MG63 (cell line): ENCODE data around the gene KIAA1328. TPM values are rescaled to one million over a fixed set of nuclear protein-coding genes. Genes with fewer than 3 reads are reported as not detected.

Source experiments
- DNase-seq: peaks from one replicate; pipeline ENCODE4 v3.0.0-alpha.2; 2020
- H3K27me3 ChIP-seq: fragments of 250-450 bp; sonication (Bioruptor Pico); 2 replicates; pipeline ENCODE4 v1.5.1; 2020; ENCODE audit warnings: mild to moderate bottlenecking, moderate library complexity
- H3K36me3 ChIP-seq: fragments of 250-450 bp; sonication (Bioruptor Pico); 2 replicates; pipeline ENCODE4 v1.5.1; 2020; ENCODE audit warnings: mild to moderate bottlenecking, moderate library complexity
- H3K4me3 ChIP-seq: fragments of 250-450 bp; sonication (Bioruptor Pico); 2 replicates; pipeline ENCODE4 v1.5.1; 2020; ENCODE audit warnings: mild to moderate bottlenecking, moderate library complexity
- H3K9me3 ChIP-seq: fragments of 250-450 bp; sonication (Bioruptor Pico); 2 replicates; pipeline ENCODE4 v1.5.1; 2020; ENCODE audit warnings: mild to moderate bottlenecking, moderate library complexity
- total RNA-seq: library from RNA; depleted of rRNA; stranded (reverse); fragments of >200 nt; shearing (Covaris generic); gene quantifications from 2 replicates; pipeline ENCODE4 v1.2.3, GENCODE V29; 2014; ENCODE audit warnings: low replicate concordance

The KIAA1328 gene
- total RNA-seq, 1 experiment from 2014 or later: 2.4 TPM

DNA sequence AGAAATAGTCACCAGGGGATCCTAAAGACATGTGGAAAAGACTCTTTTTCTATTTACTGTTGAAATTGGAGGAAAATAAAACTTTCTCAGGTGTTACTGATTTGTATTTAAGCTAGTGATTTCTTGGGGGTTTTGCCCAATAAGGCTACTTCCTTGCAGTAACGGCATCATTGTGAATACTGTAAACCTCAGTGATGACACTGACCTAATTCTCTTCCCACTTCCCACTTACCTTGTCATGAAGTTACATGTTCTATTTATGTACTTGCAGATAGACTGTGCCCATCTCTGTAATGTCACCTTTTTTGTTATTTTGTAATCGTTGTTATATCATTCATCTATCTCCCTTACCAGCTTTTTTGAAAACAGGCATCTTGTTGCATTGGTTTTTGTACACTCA is 134.5 kb downstream of the KIAA1328 start:
- H3K36me3 ChIP-seq: no peaks in the 10 kb centered on the region
- H3K4me3 ChIP-seq: no peak overlapping the region
- H3K9me3 ChIP-seq: 0 out of 2 replicates have a peak, but pooled peaks cover 2% of the 10 kb centered on the region
- DNase-seq: no peak
- no peaks in the 10 kb centered on the region for H3K27me3 ChIP-seq

DNA sequence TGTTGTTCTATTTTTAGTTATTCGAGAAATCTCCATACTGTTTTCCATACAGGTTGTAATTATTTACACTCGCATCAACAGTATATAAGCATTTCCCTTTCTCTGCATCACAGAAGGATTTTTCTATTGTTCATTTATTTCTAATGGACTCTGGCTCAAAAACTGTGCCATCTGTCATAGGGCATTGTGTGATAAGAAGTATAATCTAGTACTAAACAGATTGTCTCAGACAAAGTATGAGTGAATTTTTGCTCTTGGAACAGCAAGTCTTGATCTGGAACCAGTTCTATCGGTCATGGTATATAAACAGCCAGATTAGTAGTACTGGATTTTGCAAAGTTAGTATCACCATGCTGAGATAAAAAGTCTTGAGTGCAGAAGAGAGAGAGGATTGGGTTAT is 145.8 kb downstream of the KIAA1328 start:
- DNase-seq: no peak
- Histone ChIP-seq H3K36me3 (no peaks in the 10 kb centered on the region), H3K9me3 (no peaks in the 10 kb centered on the region), H3K4me3 (no peak overlapping the region), H3K27me3 (no peaks in the 10 kb centered on the region)

DNA sequence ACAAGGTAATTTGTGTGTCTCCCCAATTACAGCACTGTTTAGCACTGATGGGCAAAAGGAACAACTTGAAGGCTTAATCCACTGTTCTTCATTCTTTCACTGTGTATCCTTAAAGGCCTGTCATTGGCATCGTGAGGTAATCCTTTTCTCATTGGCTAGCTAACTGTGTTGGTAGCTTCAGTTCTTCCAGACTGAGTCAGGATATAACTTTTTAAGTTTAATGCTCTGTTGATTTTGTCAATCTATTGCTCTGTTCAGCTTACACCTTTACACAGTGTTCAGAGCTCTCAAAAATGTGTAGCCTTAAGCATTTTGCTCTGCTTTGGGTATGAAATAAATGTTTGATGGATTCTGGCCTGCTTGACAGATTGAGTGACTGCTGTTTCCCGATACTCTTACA is 148.2 kb downstream of the KIAA1328 start:
- Histone ChIP-seq H3K27me3 (no peaks in the 10 kb centered on the region), H3K36me3 (no peaks in the 10 kb centered on the region), H3K9me3 (no peaks in the 10 kb centered on the region), H3K4me3 (no peak overlapping the region)
- no peak for DNase-seq

DNA sequence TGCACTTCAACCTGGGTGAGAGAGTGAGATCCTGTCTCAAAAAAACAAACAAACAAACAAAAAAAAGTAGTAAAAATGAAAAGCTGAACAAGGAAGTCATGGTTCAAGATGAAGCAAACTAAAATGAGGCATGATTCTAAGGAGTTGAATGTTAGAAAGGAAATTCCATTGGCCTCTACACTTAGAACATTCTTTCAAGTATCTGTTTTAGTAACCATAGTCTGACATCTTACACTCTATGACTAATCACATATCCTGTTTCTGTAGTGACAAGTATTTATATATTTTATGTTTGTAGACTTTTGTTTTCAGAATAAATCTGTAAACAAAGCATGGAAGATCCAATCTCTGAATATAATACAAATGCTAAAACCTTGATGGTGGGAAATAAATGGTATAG is 164.1 kb downstream of the KIAA1328 start:
- H3K27me3 ChIP-seq: no peaks in the 10 kb centered on the region
- H3K9me3 ChIP-seq: no peaks in the 10 kb centered on the region
- H3K36me3 ChIP-seq: no peaks in the 10 kb centered on the region
- no peak for DNase-seq
- no peak overlapping the region for H3K4me3 ChIP-seq

DNA sequence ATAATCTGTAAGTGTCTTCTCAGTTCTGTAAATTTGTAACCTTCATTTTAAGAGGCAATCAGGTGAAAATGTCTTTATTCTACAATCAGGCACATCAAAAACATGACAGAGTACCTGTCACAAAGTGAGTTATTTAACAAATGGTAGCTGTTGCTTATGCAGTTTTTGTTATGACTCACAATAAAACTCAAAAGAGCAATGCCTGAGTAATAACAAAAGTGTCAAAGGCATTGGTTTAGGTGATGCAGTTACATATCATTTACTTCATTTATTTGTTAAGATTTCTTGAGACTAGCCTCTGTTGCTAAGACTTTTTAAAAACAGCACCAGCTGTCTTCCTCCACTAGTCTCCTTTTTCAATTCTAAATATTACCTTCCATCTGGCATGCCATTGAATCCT is 177.8 kb downstream of the KIAA1328 start:
- Histone ChIP-seq H3K36me3 (no peaks in the 10 kb centered on the region), H3K4me3 (no peak overlapping the region), H3K9me3 (no peaks in the 10 kb centered on the region), H3K27me3 (no peaks in the 10 kb centered on the region)
- DNase-seq: no peak

DNA sequence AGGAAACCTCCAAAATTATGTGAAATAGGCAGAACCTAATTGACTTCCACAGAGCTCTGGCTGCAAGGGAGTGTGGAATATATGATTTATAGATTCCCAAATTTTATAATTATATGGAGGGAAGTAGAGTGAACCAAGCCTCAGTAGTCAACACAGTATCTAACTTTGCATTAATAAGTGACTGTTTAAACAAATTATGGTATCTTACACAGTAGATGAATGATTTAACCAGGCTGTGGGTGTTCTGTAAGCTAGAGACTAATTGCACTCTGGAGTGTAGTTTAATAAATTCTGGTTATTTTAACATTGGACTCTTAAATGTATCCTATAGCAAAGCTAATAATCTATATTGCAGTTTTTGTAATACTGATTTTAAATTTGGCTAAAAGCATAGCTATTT is 183.5 kb downstream of the KIAA1328 start:
- DNase-seq: no peak
- no peaks in the 10 kb centered on the region for H3K36me3 ChIP-seq

DNA sequence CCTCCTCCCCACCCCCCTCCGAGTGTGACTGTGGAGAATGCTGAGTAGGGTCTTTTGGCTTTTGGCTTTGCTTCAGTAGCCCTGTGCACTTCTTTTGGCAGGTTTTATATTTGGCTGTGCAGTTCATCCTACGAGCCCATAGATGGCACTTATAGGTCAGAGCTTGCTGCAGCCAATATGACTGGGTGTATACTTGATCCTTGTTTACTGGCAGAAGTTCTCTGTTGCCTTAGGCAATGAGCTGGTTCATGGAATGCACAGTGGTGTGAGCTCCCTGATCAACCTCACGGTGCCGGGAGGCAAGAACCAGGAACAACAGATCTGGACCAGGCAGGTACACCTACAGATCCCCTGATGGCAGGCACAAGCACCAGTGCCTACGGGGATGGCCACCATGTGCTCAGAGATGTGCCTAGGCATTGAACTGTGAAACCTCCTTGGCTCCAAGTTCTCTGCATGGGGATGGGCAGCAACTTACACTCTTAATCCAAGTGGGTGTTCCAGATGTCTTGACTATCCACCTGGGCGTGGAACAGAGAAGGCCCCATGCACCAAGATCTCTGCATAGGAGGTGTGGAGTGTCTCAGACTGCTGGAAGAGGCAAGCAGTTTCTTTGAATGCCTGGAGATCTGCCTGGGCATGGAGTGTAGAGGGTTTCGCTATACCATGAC is 190.4 kb downstream of the KIAA1328 start:
- no peaks in the 10 kb centered on the region for H3K27me3 ChIP-seq
- H3K9me3 ChIP-seq: no peaks in the 10 kb centered on the region
- H3K36me3 ChIP-seq: no peaks in the 10 kb centered on the region
- DNase-seq: peak; percentile 1
- no peak overlapping the region for H3K4me3 ChIP-seq

More for the DNA sequence above, 183.5 kb downstream of the KIAA1328 start:
- Histone ChIP-seq H3K9me3 (no peaks in the 10 kb centered on the region), H3K27me3 (no peaks in the 10 kb centered on the region), H3K4me3 (no peak overlapping the region)

DNA sequence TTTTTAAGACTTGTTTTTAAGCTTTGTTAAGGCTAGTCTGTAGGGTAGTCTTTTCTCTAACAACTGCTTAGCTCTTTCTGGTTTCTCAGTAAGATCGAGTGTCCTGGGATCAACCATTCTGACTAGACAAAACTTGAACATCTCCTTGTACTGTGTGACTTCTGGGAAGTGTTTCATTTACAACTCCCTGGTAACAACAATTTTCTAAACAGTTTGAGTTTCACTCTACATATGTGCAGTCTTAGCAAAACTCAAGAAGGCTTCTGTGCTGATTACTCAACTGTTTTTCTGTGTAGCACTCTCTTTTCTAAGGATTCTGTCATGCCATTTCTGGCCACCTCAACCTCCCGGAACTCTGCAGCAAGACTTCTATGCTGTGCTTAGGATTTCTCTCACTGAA is 204.5 kb downstream of the KIAA1328 start:
- DNase-seq: no peak
- H3K27me3 ChIP-seq: no peaks in the 10 kb centered on the region
- H3K36me3 ChIP-seq: no peaks in the 10 kb centered on the region

DNA sequence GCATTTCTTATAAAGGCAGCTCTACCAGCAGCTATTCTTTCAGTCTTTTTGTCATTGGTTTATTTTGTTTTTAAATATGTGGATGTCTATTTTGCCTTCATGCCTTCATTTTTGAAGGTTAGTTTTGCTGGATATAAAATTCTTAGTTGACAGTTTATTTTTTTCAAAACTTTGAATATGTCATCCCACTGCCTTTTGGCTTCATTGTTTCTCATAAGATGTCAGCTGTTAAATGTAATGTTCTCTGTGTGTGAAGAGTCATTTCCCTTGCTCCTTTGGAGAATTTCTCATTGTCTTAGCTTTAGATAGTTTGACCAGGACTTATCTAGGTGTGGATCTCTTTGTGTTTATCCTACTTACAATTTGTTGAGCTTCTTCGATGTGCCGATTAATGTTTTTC is 213.5 kb downstream of the KIAA1328 start:
- Histone ChIP-seq H3K27me3 (no peaks in the 10 kb centered on the region), H3K36me3 (no peaks in the 10 kb centered on the region), H3K4me3 (no peak overlapping the region), H3K9me3 (peaks cover 11% of the 10 kb centered on the region)
- no peak for DNase-seq

More for the DNA sequence above, 204.5 kb downstream of the KIAA1328 start:
- Histone ChIP-seq H3K9me3 (no peaks in the 10 kb centered on the region), H3K4me3 (no peak overlapping the region)

DNA sequence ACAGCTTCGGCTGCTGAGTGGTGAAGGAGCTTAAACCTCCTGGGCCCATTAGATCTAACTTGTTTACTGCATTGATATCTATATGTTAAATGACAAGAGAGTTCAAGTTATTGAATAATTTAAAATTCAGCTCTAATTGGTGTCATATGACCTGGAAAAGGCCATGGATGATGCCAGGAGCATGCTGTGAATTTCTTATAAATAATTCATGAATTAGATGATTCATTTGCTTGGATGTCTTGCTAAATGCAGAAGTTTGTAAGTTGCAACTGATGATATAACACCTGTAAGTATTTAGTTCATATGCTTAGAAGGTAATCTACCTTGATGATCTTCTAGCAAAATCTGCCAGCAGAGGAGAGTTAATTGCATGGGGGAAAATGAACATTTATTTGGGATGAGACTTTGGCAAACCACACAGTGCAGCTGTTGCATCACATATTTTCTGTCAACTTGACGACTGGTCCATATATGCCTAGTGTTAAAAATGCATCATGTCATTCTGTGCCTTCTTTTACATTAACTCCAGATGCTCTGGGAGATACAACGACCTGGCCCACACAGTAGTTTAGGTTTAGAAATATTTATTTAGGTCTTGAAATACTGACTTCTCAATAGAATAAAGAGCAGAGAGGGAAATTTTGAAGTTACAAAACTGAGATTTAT is 226.3 kb downstream of the KIAA1328 start:
- no peaks in the 10 kb centered on the region for H3K27me3 ChIP-seq
- H3K4me3 ChIP-seq: no peak overlapping the region
- H3K9me3 ChIP-seq: no peaks in the 10 kb centered on the region
- no peak for DNase-seq
- H3K36me3 ChIP-seq: no peaks in the 10 kb centered on the region

DNA sequence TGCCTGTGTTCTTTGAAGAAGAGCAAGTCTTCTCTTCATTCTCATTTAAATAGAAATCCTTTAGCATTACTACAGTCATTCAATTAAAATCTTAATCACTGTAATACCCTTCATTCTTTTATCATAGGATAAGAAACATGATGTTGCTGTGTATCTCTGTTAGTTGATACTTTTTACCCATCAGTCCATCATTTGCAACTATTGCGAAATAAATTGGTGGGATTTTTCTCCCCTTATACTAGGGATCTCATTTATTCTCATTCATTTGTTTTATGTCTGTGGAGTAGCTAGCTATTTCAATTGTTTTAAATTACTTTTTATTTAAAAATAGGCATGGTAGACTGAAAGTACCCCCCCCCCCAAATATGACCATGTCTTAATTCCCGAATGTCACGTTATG is 235.3 kb downstream of the KIAA1328 start:
- no peak for DNase-seq
- H3K36me3 ChIP-seq: no peaks in the 10 kb centered on the region
- no peak overlapping the region for H3K4me3 ChIP-seq
- H3K9me3 ChIP-seq: no peaks in the 10 kb centered on the region
- H3K27me3 ChIP-seq: no peaks in the 10 kb centered on the region

DNA sequence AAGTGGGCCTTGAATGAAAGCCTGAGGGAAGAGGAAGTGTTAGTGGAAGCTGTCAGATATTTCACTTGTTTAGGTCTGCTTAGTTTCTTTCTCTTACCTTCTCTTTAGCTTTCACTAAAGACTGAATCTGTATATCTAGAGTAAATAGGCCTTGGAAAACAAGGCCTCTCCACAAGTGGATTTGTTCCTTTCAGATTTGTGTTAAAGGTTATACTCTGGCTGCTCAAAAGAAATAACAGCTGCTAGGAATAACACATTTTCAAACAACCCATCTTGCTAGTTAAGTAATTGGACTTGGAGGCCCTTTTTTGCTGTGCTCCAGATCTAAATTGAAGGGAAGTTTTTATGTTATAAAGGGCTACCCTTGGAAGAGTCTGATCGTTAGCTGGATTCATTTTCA is 236.3 kb downstream of the KIAA1328 start:
- no peak overlapping the region for H3K4me3 ChIP-seq

DNA sequence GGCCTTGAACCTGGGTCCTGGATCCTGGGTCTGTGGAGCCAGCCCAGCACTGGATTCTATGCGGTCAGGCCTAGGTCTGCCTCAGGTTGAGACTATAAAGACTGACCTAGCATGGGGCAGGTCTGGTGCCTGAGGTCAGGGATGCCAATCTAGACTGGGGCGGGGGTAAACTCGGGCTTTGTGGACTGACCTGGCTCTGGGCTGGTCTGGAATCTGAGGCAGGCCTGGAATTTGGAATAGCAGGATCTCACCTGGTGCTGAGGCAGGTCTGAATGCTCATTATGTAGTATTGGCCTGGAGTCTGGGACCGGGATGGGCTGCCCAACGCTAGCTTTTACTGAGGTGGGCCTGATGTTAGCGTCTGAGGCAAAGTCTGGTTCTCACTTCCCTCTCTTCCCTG is 256.0 kb downstream of the KIAA1328 start:
- Histone ChIP-seq H3K4me3 (no peak overlapping the region), H3K27me3 (no peaks in the 10 kb centered on the region), H3K36me3 (no peaks in the 10 kb centered on the region), H3K9me3 (no peaks in the 10 kb centered on the region)
- no peak for DNase-seq

More for the DNA sequence above, 236.3 kb downstream of the KIAA1328 start:
- Histone ChIP-seq H3K27me3 (no peaks in the 10 kb centered on the region), H3K9me3 (no peaks in the 10 kb centered on the region), H3K36me3 (no peaks in the 10 kb centered on the region)
- no peak for DNase-seq

DNA sequence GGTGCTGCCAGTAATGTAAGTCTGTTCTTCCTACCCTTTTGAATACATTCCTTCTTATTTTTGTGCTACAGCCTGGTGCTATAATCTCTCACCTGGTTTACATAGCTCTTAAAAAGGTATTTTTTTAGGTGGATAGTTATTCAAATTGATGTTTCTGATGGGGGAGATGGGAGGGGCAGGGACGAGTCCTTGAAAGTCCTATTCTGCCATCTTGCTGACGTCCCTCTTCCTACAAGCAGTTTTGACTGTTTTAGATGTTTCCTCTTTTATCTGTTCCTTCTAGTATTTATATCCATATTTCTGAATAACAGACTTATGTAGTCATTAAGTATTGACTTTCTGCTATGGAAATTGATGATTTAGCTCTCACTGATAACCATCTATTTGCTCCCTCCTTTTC is 256.4 kb downstream of the KIAA1328 start:
- H3K9me3 ChIP-seq: no peaks in the 10 kb centered on the region
- no peak overlapping the region for H3K4me3 ChIP-seq
- no peaks in the 10 kb centered on the region for H3K27me3 ChIP-seq
- no peak for DNase-seq
- no peaks in the 10 kb centered on the region for H3K36me3 ChIP-seq

DNA sequence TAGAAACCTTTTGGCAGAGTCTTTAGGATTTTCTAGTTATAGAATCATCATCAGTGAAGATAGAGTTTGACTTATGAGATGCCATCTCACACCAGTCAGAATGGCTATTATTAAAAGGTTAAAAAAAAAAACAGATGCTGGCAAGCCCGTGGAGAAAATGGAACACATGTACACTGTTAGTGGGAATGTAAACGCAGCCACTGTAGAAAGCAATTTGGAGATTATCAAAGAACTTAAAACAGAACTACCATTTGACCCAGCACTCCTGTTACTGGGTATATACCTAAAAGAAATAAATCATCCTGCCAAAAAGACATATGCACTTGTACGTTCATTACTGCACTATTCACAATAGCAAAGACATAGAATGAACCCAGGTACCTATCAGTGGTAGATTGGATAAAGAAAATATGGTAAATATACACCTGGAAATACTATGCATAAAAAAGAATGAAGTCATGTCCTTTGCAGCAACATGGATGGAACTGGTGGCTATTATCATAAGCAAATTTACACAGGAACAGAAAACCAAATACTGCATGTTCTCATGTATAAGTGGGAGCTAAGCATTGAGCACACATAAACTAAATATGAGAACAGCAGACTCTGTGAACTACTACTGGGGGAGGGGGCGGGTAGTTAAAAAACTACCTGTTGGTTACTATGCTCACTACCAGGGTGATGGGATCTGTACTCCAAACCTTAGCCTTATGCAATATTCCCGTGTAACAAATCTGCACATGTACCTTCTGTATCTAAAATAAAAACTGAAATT is 279.0 kb downstream of the KIAA1328 start:
- Histone ChIP-seq H3K36me3 (no peaks in the 10 kb centered on the region), H3K9me3 (no peaks in the 10 kb centered on the region), H3K27me3 (no peaks in the 10 kb centered on the region), H3K4me3 (no peak overlapping the region)
- DNase-seq: no peak

DNA sequence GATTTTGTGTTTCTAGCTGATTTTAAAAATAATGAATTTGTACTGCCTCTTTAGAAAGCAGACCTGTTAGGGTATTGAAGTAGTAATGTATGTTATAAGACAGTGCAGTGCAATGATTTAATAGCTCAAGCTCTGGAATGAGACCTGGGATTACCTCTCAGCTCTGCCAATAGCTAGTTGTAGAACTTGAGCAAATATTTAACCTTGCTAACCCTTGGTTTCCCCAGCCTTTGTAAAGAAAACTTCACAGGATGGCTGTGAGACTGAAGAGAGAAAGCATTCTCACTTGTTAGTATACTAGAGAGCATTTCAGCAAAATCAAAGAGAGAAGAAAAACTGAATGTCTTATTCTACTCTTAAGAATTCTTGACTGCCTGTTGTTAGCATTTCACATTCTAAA is 293.9 kb downstream of the KIAA1328 start:
- H3K27me3 ChIP-seq: no peaks in the 10 kb centered on the region
- H3K9me3 ChIP-seq: no peaks in the 10 kb centered on the region
- no peak for DNase-seq
- H3K36me3 ChIP-seq: no peaks in the 10 kb centered on the region
- H3K4me3 ChIP-seq: no peak overlapping the region

DNA sequence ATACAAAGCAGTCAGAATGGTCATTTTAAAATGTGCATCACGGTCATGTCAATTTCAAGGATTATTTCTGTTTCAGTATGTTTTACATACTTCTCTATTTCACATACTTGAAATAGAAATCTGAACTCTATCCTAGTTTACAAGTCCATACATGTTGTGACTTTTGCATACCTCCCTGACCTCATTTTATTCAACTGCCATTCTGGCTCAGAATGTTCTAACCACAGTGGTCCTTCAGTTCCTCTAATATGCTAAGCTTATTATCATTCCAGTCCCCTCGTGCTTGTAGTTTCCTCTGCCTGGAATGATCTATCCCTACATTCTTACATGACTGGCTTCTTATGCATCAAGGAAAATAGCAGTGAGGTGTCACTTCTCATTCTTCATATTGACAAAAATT is 295.6 kb downstream of the KIAA1328 start:
- DNase-seq: no peak
- Histone ChIP-seq H3K36me3 (no peaks in the 10 kb centered on the region), H3K27me3 (no peaks in the 10 kb centered on the region), H3K9me3 (no peaks in the 10 kb centered on the region), H3K4me3 (no peak overlapping the region)

DNA sequence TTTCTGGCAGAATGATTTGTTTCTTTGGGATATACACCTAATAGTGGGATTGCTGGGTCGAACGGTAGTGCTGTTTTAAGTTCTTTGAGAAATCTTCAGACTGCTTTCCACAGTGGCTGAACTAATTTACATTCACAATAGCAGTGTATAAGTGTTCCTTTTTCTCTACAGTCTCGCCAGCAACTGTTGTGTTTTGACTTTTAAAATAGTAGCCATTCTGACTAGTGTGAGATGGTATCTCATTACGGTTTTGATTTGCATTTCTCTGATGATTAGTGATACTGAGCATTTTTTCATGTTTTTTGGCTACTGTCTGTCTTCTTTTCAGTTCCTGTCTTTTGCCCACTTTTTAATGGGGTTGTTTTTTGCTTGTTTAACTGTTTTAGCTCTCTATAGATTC is 306.2 kb downstream of the KIAA1328 start:
- Histone ChIP-seq H3K36me3 (no peaks in the 10 kb centered on the region), H3K27me3 (no peaks in the 10 kb centered on the region), H3K9me3 (no peaks in the 10 kb centered on the region), H3K4me3 (no peak overlapping the region)
- DNase-seq: no peak
